ENCODE data around the gene FASTKD1. TPM values are rescaled to one million over a fixed set of nuclear protein-coding genes. Genes with fewer than 3 reads are reported as not detected.
A peak's percentile ranks its signal among the peaks of the same experiment; 100 is the strongest.

Gene FASTKD1
- total and polyA plus RNA-seq, 2 donors (not counting 3 experiments of a cell fraction or from before 2014, with no cell fraction given), result 8.9 to 32.2 TPM

DNA sequence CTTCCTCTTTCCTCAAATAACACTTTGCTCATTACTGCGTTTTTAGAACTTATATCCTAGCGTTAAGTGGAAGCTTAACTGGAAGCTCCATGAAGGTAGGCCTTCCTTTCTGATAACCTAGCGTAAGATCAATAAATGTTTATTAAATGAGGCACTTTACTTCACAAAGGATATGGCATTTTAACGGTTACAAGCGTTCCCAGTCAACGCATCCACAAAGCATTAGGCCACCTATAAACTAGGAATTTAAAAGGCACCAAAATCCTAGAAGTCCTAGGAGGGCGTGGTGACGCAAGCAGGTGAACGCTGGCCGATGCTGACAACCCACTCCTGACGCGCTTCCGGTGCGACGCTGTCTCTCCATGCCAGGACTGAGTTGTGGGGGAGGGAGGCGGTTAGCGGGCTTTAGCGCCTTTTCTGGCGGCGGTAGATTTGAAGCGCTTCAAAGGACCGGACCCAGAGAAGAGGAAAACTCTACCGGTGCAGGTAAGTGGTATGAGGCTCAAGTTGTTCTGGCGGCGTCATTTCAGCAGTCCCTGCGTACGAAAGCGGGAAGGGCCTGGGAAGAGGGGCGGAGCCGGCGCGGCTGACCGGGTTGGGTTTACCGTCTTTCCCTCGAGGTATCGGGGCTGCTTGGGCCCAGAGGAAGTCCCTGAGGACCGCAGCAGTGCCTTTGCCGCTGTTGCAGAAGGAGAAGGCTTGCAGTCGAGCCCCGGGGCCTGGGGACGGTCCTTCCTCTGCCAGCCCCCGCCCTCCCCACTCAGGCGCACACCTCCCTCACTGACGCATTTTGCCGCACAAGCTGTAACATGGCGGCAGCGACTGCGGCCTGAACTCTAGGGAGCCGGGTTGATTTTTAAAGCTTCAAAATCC is 10.6 kb upstream of the FASTKD1 start, which contains the start of gene PPIG:
TSS of gene PPIG (plus strand) at position 347 of the 873 bp plus-strand sequence. CDS start 19,691 bp downstream, outside the sequence.
- ChIA-PET CTCF (interaction anchor here (1.6 kb wide), 1 partner anchor 11 kb away, joined by 6 read pairs; no protein-coding TSS in a partner anchor), POLR2A (interaction anchor here (2.1 kb wide), 1 partner anchor 11 kb away, joined by 8 read pairs; the partner anchor contains the start of gene FASTKD1)
- FAIRE-seq, result peak; percentile 87
- TF ChIP-seq, protein P1, sequence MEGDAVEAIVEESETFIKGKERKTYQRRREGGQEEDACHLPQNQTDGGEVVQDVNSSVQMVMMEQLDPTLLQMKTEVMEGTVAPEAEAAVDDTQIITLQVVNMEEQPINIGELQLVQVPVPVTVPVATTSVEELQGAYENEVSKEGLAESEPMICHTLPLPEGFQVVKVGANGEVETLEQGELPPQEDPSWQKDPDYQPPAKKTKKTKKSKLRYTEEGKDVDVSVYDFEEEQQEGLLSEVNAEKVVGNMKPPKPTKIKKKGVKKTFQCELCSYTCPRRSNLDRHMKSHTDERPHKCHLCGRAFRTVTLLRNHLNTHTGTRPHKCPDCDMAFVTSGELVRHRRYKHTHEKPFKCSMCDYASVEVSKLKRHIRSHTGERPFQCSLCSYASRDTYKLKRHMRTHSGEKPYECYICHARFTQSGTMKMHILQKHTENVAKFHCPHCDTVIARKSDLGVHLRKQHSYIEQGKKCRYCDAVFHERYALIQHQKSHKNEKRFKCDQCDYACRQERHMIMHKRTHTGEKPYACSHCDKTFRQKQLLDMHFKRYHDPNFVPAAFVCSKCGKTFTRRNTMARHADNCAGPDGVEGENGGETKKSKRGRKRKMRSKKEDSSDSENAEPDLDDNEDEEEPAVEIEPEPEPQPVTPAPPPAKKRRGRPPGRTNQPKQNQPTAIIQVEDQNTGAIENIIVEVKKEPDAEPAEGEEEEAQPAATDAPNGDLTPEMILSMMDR (IDR thresholded peaks at IDR 0.05; ENCODE audit: extremely low read depth in 1 of 2, insufficient read depth in 1 of 2, low read depth in 1 of 2, low read length in 2 of 2), result no peak
- TF ChIP-seq POLR2AphosphoS5 (IDR thresholded peaks at IDR 0.05; ENCODE audit: insufficient read depth, low read depth, low read length) (peak; percentile 60), JUN (IDR thresholded peaks at IDR 0.05; ENCODE audit: borderline replicate concordance, insufficient read depth, insufficient read length, low read depth) (no peak), MYC (IDR thresholded peaks at IDR 0.05; ENCODE audit: low read depth, low read length) (peak; percentile 41), EZH2 (IDR thresholded peaks at IDR 0.05; ENCODE audit: borderline replicate concordance, low read depth, low read length, severe bottlenecking) (no peak), POLR2A (IDR thresholded peaks at IDR 0.05; ENCODE audit: low read depth, low read length) (peak; percentile 56), GATA2 (IDR thresholded peaks at IDR 0.05; ENCODE audit: insufficient read depth, insufficient read length, low read depth, low read length) (no peak), FOS (IDR thresholded peaks at IDR 0.05; ENCODE audit: borderline replicate concordance, insufficient read depth, low read length) (no peak)
- TF ChIP-seq, protein P2, sequence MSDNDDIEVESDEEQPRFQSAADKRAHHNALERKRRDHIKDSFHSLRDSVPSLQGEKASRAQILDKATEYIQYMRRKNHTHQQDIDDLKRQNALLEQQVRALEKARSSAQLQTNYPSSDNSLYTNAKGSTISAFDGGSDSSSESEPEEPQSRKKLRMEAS (IDR thresholded peaks at IDR 0.05; ENCODE audit: insufficient read depth, insufficient read length), result peak; percentile 4
- intact Hi-C loops (cut with micrococcal nuclease), result loop anchor here (1.0 kb wide), 1 partner anchor 11 kb away; the partner anchor contains the start of gene FASTKD1
- peak within 1 kb of the TSS; percentile 92 for H3K9ac ChIP-seq (replicated peaks; ENCODE audit: extremely low read depth, insufficient read depth, low read length)
- H3K4me3 ChIP-seq (replicated peaks in 1 of 3; ENCODE audit: insufficient read depth in 1 of 3, low read depth in 1 of 3, low read length in 3 of 3), result peak within 1 kb of the TSS; percentile 55 to 99 (median 98)
- H3K4me1 ChIP-seq (ENCODE audit: control insufficient read depth, extremely low read depth, insufficient read depth, low read length), result peaks cover 9% of the 10 kb centered on the region
- H2AFZ ChIP-seq (ENCODE audit: low read depth, low read length), result peak within 1 kb of the TSS; percentile 75
- H3K36me3 ChIP-seq (ENCODE audit: control insufficient read depth in 2 of 2, extremely low read depth in 1 of 2, insufficient read depth in 2 of 2, low read length in 2 of 2), result no peaks in the 10 kb centered on the region
- no peaks in the 10 kb centered on the region for H4K20me1 ChIP-seq (replicated peaks; ENCODE audit: control insufficient read depth, extremely low read depth, insufficient read depth, low read length)
- no peaks in the 10 kb centered on the region for H3K27me3 ChIP-seq (ENCODE audit: control insufficient read depth in 2 of 2, insufficient read depth in 2 of 2, low read length in 2 of 2)
- H3K79me2 ChIP-seq (ENCODE audit: control insufficient read depth, insufficient read depth, low read length), result peaks cover 46% of the 10 kb centered on the region
- dilution Hi-C loops (cut with MboI; ENCODE audit: extremely low pct_ligation_motif_present, low sequenced_read_pairs), result no loop called here
- H3K27ac ChIP-seq (ENCODE audit: insufficient read depth, low read depth, low read length), result peak within 1 kb of the TSS; percentile 89
- peak within 1 kb of the TSS; percentile 79 for H3K4me2 ChIP-seq (ENCODE audit: insufficient read depth, low read length)
- peak; percentile 87 for DNase-seq (ENCODE audit: low read depth, low spot score)
- H3K9me1 ChIP-seq (replicated peaks; ENCODE audit: control insufficient read depth, extremely low read depth, insufficient read depth, low read length), result no peaks in the 10 kb centered on the region
- H3K9me3 ChIP-seq (replicated peaks; ENCODE audit: control insufficient read depth, insufficient read depth, low read length), result no peaks in the 10 kb centered on the region
- TSS peak; percentile 88 for BruUV-seq (replicated peaks)
